H1 (cell line): ENCODE data around the gene OR8K5. TPM values are rescaled to one million over a fixed set of nuclear protein-coding genes. Genes with fewer than 3 reads are reported as not detected.

ENCODE experiments used
- CTCF ChIA-PET: fragments of 300-600 bp; sonication (Branson Sonifier 250); formaldehyde crosslinking; loops from one replicate; lab custom pipeline; 2021; ENCODE audit not compliant: partially characterized antibody; lab: Charles Lee
- POLR2A ChIA-PET: fragments of 300-600 bp; sonication (Branson Sonifier 250); formaldehyde crosslinking; loops from one replicate; lab custom pipeline; 2021; ENCODE audit warnings: inconsistent platforms; ENCODE audit not compliant: partially characterized antibody; lab: Charles Lee
- DNase-seq, 2 experiments: peaks; one replicate each; pipeline versions ENCODE4 v3.0.0 to v3.0.0-alpha.2; 2010 to 2022; ENCODE audit warnings: low spot score in 2 of 2, low read depth in 1 of 2, mixed read lengths in 1 of 2
- FAIRE-seq: peaks from 2 replicates; lab custom pipeline; 2011; peaks lifted over from hg19 to GRCh38; lab: Jason Lieb, UNC
- H2AFZ ChIP-seq: 2 replicates; pipeline ENCODE4 v1.8.1; 2012; ENCODE audit warnings: low read length, inconsistent platforms
- H2AK5ac ChIP-seq: 2 replicates; pipeline ENCODE4 v1.6.1; 2013; ENCODE audit warnings: low read depth, low read length
- H2BK120ac ChIP-seq: replicated peaks from 2 replicates; pipeline ENCODE3; 2013; ENCODE audit warnings: low read depth, low read length, inconsistent platforms
- H2BK12ac ChIP-seq: 2 replicates; pipeline ENCODE4 v1.6.1; 2013; ENCODE audit warnings: low read depth, low read length
- H2BK15ac ChIP-seq: 2 replicates; pipeline ENCODE4 v1.6.1; 2013; ENCODE audit warnings: low read length
- H2BK20ac ChIP-seq: 2 replicates; pipeline ENCODE4 v1.6.1; 2013; ENCODE audit warnings: low read length
- H2BK5ac ChIP-seq: 2 replicates; pipeline ENCODE4 v1.6.1; 2013; ENCODE audit warnings: low read depth, low read length
- H3K14ac ChIP-seq: 2 replicates; pipeline ENCODE4 v1.6.1; 2013; ENCODE audit warnings: inconsistent platforms; ENCODE audit not compliant: insufficient read length
- H3K18ac ChIP-seq: 2 replicates; pipeline ENCODE4 v1.6.1; 2013; ENCODE audit warnings: low read length; ENCODE audit errors: extremely low read depth
- H3K23ac ChIP-seq: 2 replicates; pipeline ENCODE4 v1.6.1; 2013; ENCODE audit warnings: inconsistent platforms; ENCODE audit not compliant: insufficient read length
- H3K23me2 ChIP-seq: 2 replicates; pipeline ENCODE4 v1.6.1; 2013; ENCODE audit warnings: low read depth, low read length
- H3K27ac ChIP-seq: 2 replicates; pipeline ENCODE4 v1.6.1; 2011; ENCODE audit warnings: low read depth, low read length, inconsistent platforms
- H3K27me3 ChIP-seq, 4 experiments: replicated peaks in 1 of 4; 1 replicate in 1 of 4; 2 replicates in 3 of 4; pipeline versions ENCODE4 v1.6.1 to v1.8.1; 2011 to 2013; ENCODE audit warnings: low read length in 3 of 4, mild to moderate bottlenecking in 3 of 4, inconsistent platforms in 2 of 4, mixed read lengths in 2 of 4, moderate library complexity in 1 of 4; ENCODE audit not compliant: control insufficient read depth in 3 of 4, insufficient read depth in 3 of 4; ENCODE audit errors: extremely low read depth in 1 of 4
- H3K36me3 ChIP-seq, 4 experiments: 2 replicates each; pipeline versions ENCODE4 v1.6.1 to v1.8.1; 2011 to 2013; ENCODE audit warnings: mild to moderate bottlenecking in 4 of 4, low read length in 3 of 4, moderate library complexity in 2 of 4, control low read depth in 1 of 4, inconsistent platforms in 1 of 4; ENCODE audit not compliant: insufficient read depth in 4 of 4, control insufficient read depth in 2 of 4
- H3K4ac ChIP-seq: replicated peaks from 2 replicates; pipeline ENCODE3; 2013; ENCODE audit warnings: low read length, low read depth, mixed read lengths, inconsistent platforms; ENCODE audit not compliant: insufficient read length
- H3K4me1 ChIP-seq, 4 experiments: replicated peaks in 1 of 4; 1 replicate in 1 of 4; 2 replicates in 3 of 4; pipeline versions ENCODE4 v1.6.1 to v1.8.1; 2011 to 2013; ENCODE audit warnings: low read length in 3 of 4, inconsistent platforms in 2 of 4, mixed read lengths in 1 of 4; ENCODE audit not compliant: insufficient read depth in 4 of 4, control insufficient read depth in 3 of 4
- H3K4me2 ChIP-seq, 2 experiments: 2 replicates each; pipeline versions ENCODE4 v1.6.1 to v1.8.1; 2011 to 2013; ENCODE audit warnings: low read depth in 2 of 2, low read length in 2 of 2, control low read depth in 1 of 2, inconsistent platforms in 1 of 2, mild to moderate bottlenecking in 1 of 2; ENCODE audit not compliant: insufficient read depth in 1 of 2
- H3K4me3 ChIP-seq, 4 experiments: fragments of 200-600, 300-600 bp in 1 of 4; sonication (generic), shearing (Covaris generic), sonication (Bioruptor Twin) in 1 of 4; 2 replicates each; pipeline versions ENCODE4 v1.5.1 to v1.8.1; 2011 to 2016; ENCODE audit warnings: low read length in 4 of 4, low read depth in 3 of 4, control low read depth in 2 of 4, inconsistent platforms in 2 of 4, mild to moderate bottlenecking in 2 of 4, mixed read lengths in 1 of 4, moderate library complexity in 1 of 4; ENCODE audit not compliant: insufficient read depth in 2 of 4; ENCODE audit errors: extremely low read depth in 1 of 4
- H3K56ac ChIP-seq: replicated peaks from 2 replicates; pipeline ENCODE3; 2013; ENCODE audit warnings: low read depth, mild to moderate bottlenecking, mixed read lengths, low read length, inconsistent platforms; ENCODE audit not compliant: insufficient read length
- H3K79me1 ChIP-seq: 2 replicates; pipeline ENCODE4 v1.6.1; 2013; ENCODE audit warnings: low read depth, low read length, control low read depth
- H3K79me2 ChIP-seq, 2 experiments: 2 replicates each; pipeline versions ENCODE4 v1.6.1 to v1.8.1; 2012 to 2013; ENCODE audit warnings: low read length in 2 of 2, mild to moderate bottlenecking in 2 of 2, inconsistent platforms in 1 of 2; ENCODE audit not compliant: insufficient read depth in 2 of 2, control insufficient read depth in 1 of 2
- H3K9ac ChIP-seq, 4 experiments: replicated peaks in 1 of 4; 1 replicate in 1 of 4; 2 replicates in 3 of 4; pipeline versions ENCODE4 v1.6.1 to v1.8.1; 2011 to 2013; ENCODE audit warnings: low read depth in 3 of 4, low read length in 3 of 4, control low read depth in 2 of 4, mild to moderate bottlenecking in 2 of 4, moderate library complexity in 2 of 4, inconsistent platforms in 1 of 4; ENCODE audit errors: extremely low read depth in 1 of 4
- H3K9me3 ChIP-seq, 2 experiments: 2 replicates each; pipeline versions ENCODE4 v1.6.1 to v1.8.1; 2012 to 2013; ENCODE audit warnings: mild to moderate bottlenecking in 2 of 2, moderate library complexity in 2 of 2, control low read depth in 1 of 2, inconsistent platforms in 1 of 2, low read depth in 1 of 2, low read length in 1 of 2, mixed read lengths in 1 of 2; ENCODE audit not compliant: insufficient read depth in 2 of 2
- H4K20me1 ChIP-seq, 2 experiments: replicated peaks in 1 of 2; 2 replicates each; pipeline versions ENCODE3 to v1.8.1; 2011 to 2013; ENCODE audit warnings: inconsistent platforms in 2 of 2, low read length in 2 of 2, mild to moderate bottlenecking in 1 of 2; ENCODE audit not compliant: insufficient read depth in 2 of 2, control insufficient read depth in 1 of 2
- H4K5ac ChIP-seq: 2 replicates; pipeline ENCODE4 v1.6.1; 2013; ENCODE audit warnings: low read length, low read depth, mixed read lengths, inconsistent platforms; ENCODE audit not compliant: insufficient read length
- H4K8ac ChIP-seq: 2 replicates; pipeline ENCODE4 v1.8.0; 2013; ENCODE audit warnings: mild to moderate bottlenecking, moderate library complexity, low read length, inconsistent platforms; ENCODE audit not compliant: insufficient read depth; ENCODE audit errors: extremely low read depth
- H4K91ac ChIP-seq: replicated peaks from 2 replicates; pipeline ENCODE3; 2013; ENCODE audit warnings: low read length, mixed read lengths, inconsistent platforms; ENCODE audit not compliant: insufficient read length
- CREB1 ChIP-seq: IDR thresholded peaks from 2 replicates; pipeline ENCODE4 v1.6.1; 2012; ENCODE audit warnings: inconsistent platforms
- EGR1 ChIP-seq: IDR thresholded peaks from 2 replicates; pipeline ENCODE4 v1.6.1; 2011; ENCODE audit warnings: low read depth, low read length, borderline replicate concordance
- EP300 ChIP-seq, 2 experiments: IDR thresholded peaks; 1 replicate in 1 of 2; 2 replicates in 1 of 2; pipeline ENCODE4 v1.6.1; 2011 to 2012; ENCODE audit warnings: low read depth in 2 of 2, low read length in 2 of 2, mild to moderate bottlenecking in 2 of 2, borderline replicate concordance in 1 of 2, inconsistent platforms in 1 of 2, moderate library complexity in 1 of 2
- GTF2F1 ChIP-seq: IDR thresholded peaks from 2 replicates; pipeline ENCODE4 v1.6.1; 2012; ENCODE audit warnings: low read depth, low read length, improper control_type of control experiment, borderline replicate concordance
- KDM1A ChIP-seq: fragments of 200-600, 300-600 bp; sonication (generic); IDR thresholded peaks from 2 replicates; pipeline ENCODE4 v1.7.1; 2016; ENCODE audit warnings: mild to moderate bottlenecking, low read length, borderline replicate concordance
- MAFK ChIP-seq: IDR thresholded peaks from 2 replicates; pipeline ENCODE4 v1.6.1; 2012; ENCODE audit warnings: low read depth, mild to moderate bottlenecking, improper control_type of control experiment, low read length
- NANOG ChIP-seq: IDR thresholded peaks from 2 replicates; pipeline ENCODE4 v1.6.1; 2011; ENCODE audit warnings: low read length, low read depth, mild to moderate bottlenecking, inconsistent platforms; ENCODE audit not compliant: insufficient read depth, poor library complexity, severe bottlenecking
- NRF1 ChIP-seq: IDR thresholded peaks from 2 replicates; pipeline ENCODE4 v1.6.1; 2011; ENCODE audit warnings: mild to moderate bottlenecking, low read depth, low read length, improper control_type of control experiment
- SIX5 ChIP-seq: IDR thresholded peaks from 2 replicates; pipeline ENCODE4 v1.6.1; 2011; ENCODE audit warnings: mild to moderate bottlenecking, low read depth, low read length
- SUZ12 ChIP-seq: fragments of 200-600 bp; sonication (generic); IDR thresholded peaks from 2 replicates; pipeline ENCODE4 v1.6.1; 2012; ENCODE audit warnings: mild to moderate bottlenecking, inconsistent platforms, low read length, moderate library complexity, mixed read lengths
- TAF7 ChIP-seq: optimal IDR thresholded peaks from 2 replicates; pipeline ENCODE3; 2011; ENCODE audit warnings: low read depth, mild to moderate bottlenecking, inconsistent platforms, low read length, moderate library complexity, borderline replicate concordance
- WGBS, 2 experiments: shearing (Covaris generic) in 1 of 2; methylation state at CpG; one replicate each; pipeline versions ENCODE4 v1.1.6 to v1.1.7; 2013 to 2015; ENCODE audit warnings: low lambda C conversion rate in 2 of 2, mixed read lengths in 2 of 2, inconsistent platforms in 1 of 2, low coverage in 1 of 2, missing lambda C conversion rate in 1 of 2; ENCODE audit not compliant: insufficient replicate concordance in 2 of 2, insufficient coverage in 1 of 2, insufficient read length in 1 of 2; ENCODE audit errors: extremely low coverage in 1 of 2, missing lambda C conversion rate in 1 of 2; 5-methylcytosine and 5-hydroxymethylcytosine counted together
- polyA plus RNA-seq, 7 experiments: library from polyadenylated mRNA; depleted of rRNA in 3 of 7; stranded (reverse) in 5 of 7; unstranded in 2 of 7; fragments of >200 nt in 5 of 7; fragments of 200-250 nt in 2 of 7; gene quantifications; 1 replicate in 5 of 7; 2 replicates in 1 of 7; 4 replicates in 1 of 7; pipeline versions ENCODE4 v1.2.1 to v1.2.3, GENCODE V29; 2011 to 2013; ENCODE audit warnings: missing spikeins in 2 of 7, mixed read lengths in 2 of 7
- total RNA-seq: library from RNA; stranded (reverse); fragmentation: NEBNext Ultra II Directional; extraction: Animal tissue kit (Norgen Biotek cat#: 25700); gene quantifications from 2 replicates; pipeline ENCODE4 v1.2.1, GENCODE V29; 2021

Gene OR8K5
- total and polyA plus RNA-seq, 2 of the 8 experiments (the other 6 are each of a cell fraction or from before 2014, with no cell fraction given), result not detected

GRCh38 chr11:56122073-56122472, 38.0 kb downstream of the OR8K5 start, which contains the start of gene OR8H3:
Gene OR8H3 (plus strand): TSS chr11:56122373. CDS start chr11:56122373, 0 bp downstream.
- no peak within 1 kb of the TSS for H2AFZ ChIP-seq
- H3K14ac ChIP-seq, result no peak within 1 kb of the TSS
- H4K91ac ChIP-seq, result no peak within 1 kb of the TSS
- no peaks in the 10 kb centered on the region for H3K9me3 ChIP-seq
- no peak within 1 kb of the TSS for H3K56ac ChIP-seq
- no peak within 1 kb of the TSS for H3K4me2 ChIP-seq
- H3K79me1 ChIP-seq, result no peaks in the 10 kb centered on the region
- H3K27ac ChIP-seq, result no peak within 1 kb of the TSS
- no peaks in the 10 kb centered on the region for H3K4me1 ChIP-seq
- ChIA-PET POLR2A (no interaction called here), CTCF (no interaction called here)
- no peak within 1 kb of the TSS for H2BK5ac ChIP-seq
- no peak within 1 kb of the TSS for H3K18ac ChIP-seq
- H2BK15ac ChIP-seq, result no peak within 1 kb of the TSS
- H2BK12ac ChIP-seq, result no peak within 1 kb of the TSS
- no peak within 1 kb of the TSS for H3K23ac ChIP-seq
- H3K79me2 ChIP-seq, result no peaks in the 10 kb centered on the region
- H3K9ac ChIP-seq, result no peak within 1 kb of the TSS
- no peak within 1 kb of the TSS for H4K5ac ChIP-seq
- WGBS, 2 experiments, result 93% methylated on average over 6 of the region's 6 CpGs; no CpG with 5 or more reads in 1 of the 2 experiments
- TF ChIP-seq CREB1 (no peak), NANOG (no peak), SIX5 (no peak), GTF2F1 (no peak), NRF1 (no peak), KDM1A (no peak), EP300 (IDR thresholded peaks at IDR 0.05; ENCODE audit: borderline replicate concordance in 1 of 2, low read depth in 2 of 2, low read length in 2 of 2) (no peak), SUZ12 (no peak), MAFK (no peak), EGR1 (no peak), TAF7 (no peak)
- no peaks in the 10 kb centered on the region for H3K23me2 ChIP-seq
- H2BK20ac ChIP-seq, result no peak within 1 kb of the TSS
- H3K27me3 ChIP-seq, result no peaks in the 10 kb centered on the region
- H2BK120ac ChIP-seq, result no peak within 1 kb of the TSS
- no peaks in the 10 kb centered on the region for H3K36me3 ChIP-seq
- DNase-seq (no peak), FAIRE-seq (no peak)
- H4K8ac ChIP-seq, result no peak within 1 kb of the TSS
- H3K4me3 ChIP-seq, result no peak within 1 kb of the TSS
- H2AK5ac ChIP-seq, result no peak within 1 kb of the TSS
- no peak within 1 kb of the TSS for H3K4ac ChIP-seq
- no peaks in the 10 kb centered on the region for H4K20me1 ChIP-seq
